K562 (cell line): Measurements from ENCODE around the gene PLAAT4. TPM values are rescaled to one million over a fixed set of nuclear protein-coding genes. Genes with fewer than 3 reads are reported as not detected.
A peak's percentile ranks its signal among the peaks of the same experiment; 100 is the strongest.

Experiments used
- C11orf30 ChIP-seq: fragments of 450-650 bp; IDR thresholded peaks from 2 replicates; pipeline ENCODE4 v1.6.1; 2016; ENCODE audit warnings: low read depth, mild to moderate bottlenecking
- GABPB1 ChIP-seq: sonication (generic); formaldehyde crosslinking; IDR thresholded peaks from 2 replicates; pipeline ENCODE4 v1.8.0; 2022; ENCODE audit warnings: mild to moderate bottlenecking, missing genetic modification reagents
- GTF2F1 ChIP-seq: IDR thresholded peaks from 2 replicates; pipeline ENCODE4 v1.6.1; 2011; ENCODE audit warnings: low read depth, low read length, improper control_type of control experiment
- HOXB6 ChIP-seq: fragments of 250-450 bp; sonication (Bioruptor Pico); IDR thresholded peaks from 2 replicates; pipeline ENCODE4 v1.5.1; 2022; ENCODE audit warnings: mild to moderate bottlenecking, borderline replicate concordance
- JUND ChIP-seq, 2 experiments: IDR thresholded peaks; 2 replicates in 1 of 2; 3 replicates in 1 of 2; pipeline ENCODE4 v1.6.1; 2011; ENCODE audit warnings: borderline replicate concordance in 2 of 2, low read depth in 2 of 2, low read length in 2 of 2, improper control_type of control experiment in 1 of 2, missing biosample characterization in 1 of 2, missing genetic modification characterization in 1 of 2, missing genetic modification reagents in 1 of 2
- LCOR ChIP-seq: sonication (generic); formaldehyde crosslinking; IDR thresholded peaks from 2 replicates; pipeline ENCODE4 v1.8.0; 2022; ENCODE audit warnings: mild to moderate bottlenecking, missing genetic modification reagents
- MXD1 ChIP-seq: fragments of 250-450 bp; sonication (Bioruptor Pico); IDR thresholded peaks from 2 replicates; pipeline ENCODE4 v1.8.0; 2021; ENCODE audit warnings: borderline replicate concordance, mild to moderate bottlenecking, moderate library complexity; ENCODE audit not compliant: poor library complexity, severe bottlenecking
- PURB ChIP-seq: sonication (generic); formaldehyde crosslinking; IDR thresholded peaks from 2 replicates; pipeline ENCODE4 v1.9.0; 2021; ENCODE audit warnings: low read depth, mild to moderate bottlenecking, missing genetic modification reagents
- RBBP5 ChIP-seq: fragments of 200-600 bp; sonication (generic); IDR thresholded peaks from 2 replicates; pipeline ENCODE4 v1.6.1; 2012; ENCODE audit warnings: borderline replicate concordance, mild to moderate bottlenecking, low read length, control low read depth, inconsistent platforms; ENCODE audit not compliant: insufficient read depth, poor library complexity, severe bottlenecking
- SREBF1 ChIP-seq: fragments of 150-350 bp; IDR thresholded peaks from 2 replicates; pipeline ENCODE4 v1.6.1; 2014; ENCODE audit warnings: antibody characterized with exemption, low read depth, low read length, borderline replicate concordance
- ZBTB26 ChIP-seq: fragments of 450-650 bp; formaldehyde crosslinking; IDR thresholded peaks from 2 replicates; pipeline ENCODE4 v1.4.0; 2022; ENCODE audit warnings: missing genetic modification characterization
- ZC3H4 ChIP-seq: sonication (generic); formaldehyde crosslinking; IDR thresholded peaks from 2 replicates; pipeline ENCODE4 v1.9.0; 2021; ENCODE audit warnings: missing genetic modification reagents, borderline replicate concordance
- ZZZ3 ChIP-seq: fragments of 450-650 bp; IDR thresholded peaks from 2 replicates; pipeline ENCODE4 v1.6.1; 2016; ENCODE audit warnings: antibody characterized with exemption, mild to moderate bottlenecking, moderate library complexity
- polyA plus RNA-seq, 8 experiments: library from polyadenylated mRNA; depleted of rRNA in 4 of 8; stranded (reverse) in 5 of 8; unstranded in 3 of 8; fragments of >200 nt; fragmentation: Nextera tagmentation in 2 of 8; fragmentation: Illumina TruSeq in 1 of 8; extraction: Ambion mirVana in 2 of 8; extraction: Trizol in 1 of 8; gene quantifications; 2 replicates each; pipeline versions ENCODE4 v1.2.1 to v1.2.3, GENCODE V29; 2011 to 2014; ENCODE audit warnings: inconsistent platforms in 1 of 8, missing spikeins in 1 of 8
- total RNA-seq, 7 experiments: library from RNA; depleted of rRNA in 6 of 7; stranded (reverse); fragments of >200 nt in 6 of 7; fragmentation: Illumina TruSeq in 2 of 7; extraction: Trizol in 2 of 7; gene quantifications; 2 replicates each; pipeline versions ENCODE4 v1.2.1 to v1.2.3, GENCODE V29; 2011 to 2021; ENCODE audit warnings: low replicate concordance in 1 of 7
- TF ChIP-seq, protein P1 (sequence below), 2 experiments: fragments of 450-650 bp; IDR thresholded peaks; 2 replicates each; pipeline ENCODE4 v1.6.1; 2016
- TF ChIP-seq, protein P2 (sequence below): fragments of 150-350 bp; conservative IDR thresholded peaks from 2 replicates; pipeline ENCODE4 v1.6.1; 2014; ENCODE audit warnings: low read length
- TF ChIP-seq, protein P3 (sequence below): fragments of 250-450 bp; sonication (Bioruptor Pico); IDR thresholded peaks from 2 replicates; pipeline ENCODE4 v1.8.0; 2021; ENCODE audit warnings: moderate library complexity, mild to moderate bottlenecking, inconsistent platforms

PLAAT4 gene
- total and polyA plus RNA-seq, 9 of the 15 experiments (the other 6 are each of a cell fraction or from before 2014, with no cell fraction given): 0.54 to 3.0 (median 1.3) TPM; not detected in 1

DNA sequence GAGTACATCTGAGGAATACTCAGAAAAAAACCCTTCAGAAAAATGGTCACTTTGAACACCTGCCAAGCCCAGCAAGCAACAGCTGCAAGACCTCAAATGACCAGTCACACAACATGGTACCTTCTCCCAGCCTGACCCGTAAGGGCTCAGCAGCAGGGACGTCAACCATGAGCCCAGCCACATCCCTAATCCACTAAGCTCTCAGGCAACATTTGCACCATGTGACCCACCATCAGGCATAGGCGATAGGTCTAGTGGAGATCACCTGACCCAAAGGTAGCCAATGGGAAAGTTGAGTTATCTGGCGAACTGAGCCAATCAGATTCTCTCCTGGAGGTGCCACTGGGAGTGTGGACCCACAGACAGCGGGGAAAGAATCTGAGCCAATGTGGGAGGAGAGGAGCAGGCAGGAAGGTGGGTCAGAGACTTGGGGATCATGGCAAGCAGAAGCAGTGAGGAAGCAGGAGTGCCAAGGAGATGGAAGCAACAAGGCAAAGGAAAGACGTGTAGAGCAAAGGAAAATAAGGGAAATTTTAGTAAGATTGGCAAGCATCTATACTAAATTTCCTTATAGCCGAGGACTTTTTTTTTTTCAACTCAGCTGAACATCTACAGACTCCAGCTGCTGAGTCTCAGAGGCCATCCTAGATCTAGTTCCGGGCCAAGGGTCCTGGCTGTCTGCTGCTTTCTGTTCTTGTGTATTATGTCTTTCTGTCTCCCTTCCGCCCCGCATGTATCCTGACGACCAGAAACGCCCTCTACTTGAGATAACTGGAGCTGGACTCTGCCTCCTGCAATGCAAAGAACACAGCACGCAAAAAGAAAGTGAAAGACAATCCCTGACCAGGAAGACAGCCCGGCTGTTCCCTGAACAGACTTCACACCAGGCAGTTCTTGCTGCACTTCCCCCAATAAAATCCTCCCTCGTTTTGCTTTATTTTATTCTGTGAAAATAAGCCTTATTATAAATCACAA is 37.6 kb downstream of the PLAAT4 start (continued):
- TF ChIP-seq, protein P1, sequence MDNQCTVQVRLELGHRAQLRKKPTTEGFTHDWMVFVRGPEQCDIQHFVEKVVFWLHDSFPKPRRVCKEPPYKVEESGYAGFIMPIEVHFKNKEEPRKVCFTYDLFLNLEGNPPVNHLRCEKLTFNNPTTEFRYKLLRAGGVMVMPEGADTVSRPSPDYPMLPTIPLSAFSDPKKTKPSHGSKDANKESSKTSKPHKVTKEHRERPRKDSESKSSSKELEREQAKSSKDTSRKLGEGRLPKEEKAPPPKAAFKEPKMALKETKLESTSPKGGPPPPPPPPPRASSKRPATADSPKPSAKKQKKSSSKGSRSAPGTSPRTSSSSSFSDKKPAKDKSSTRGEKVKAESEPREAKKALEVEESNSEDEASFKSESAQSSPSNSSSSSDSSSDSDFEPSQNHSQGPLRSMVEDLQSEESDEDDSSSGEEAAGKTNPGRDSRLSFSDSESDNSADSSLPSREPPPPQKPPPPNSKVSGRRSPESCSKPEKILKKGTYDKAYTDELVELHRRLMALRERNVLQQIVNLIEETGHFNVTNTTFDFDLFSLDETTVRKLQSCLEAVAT (IDR thresholded peaks at IDR 0.05): peak in 1 of 2 experiments; percentile 11; a peak in 1 of 4 replicates
- TF ChIP-seq ZZZ3 (no peak), RBBP5 (peak; percentile 37), JUND (IDR thresholded peaks at IDR 0.05; ENCODE audit: borderline replicate concordance, low read depth, low read length) (peak; percentile 54), JUND (tag; IDR thresholded peaks at IDR 0.05; ENCODE audit: borderline replicate concordance, low read depth, low read length) (no peak; the same call in 2 of the 3 replicates), SREBF1 (no peak), ZC3H4 (CRISPR knock-in tag) (no peak), PURB (CRISPR knock-in tag) (no peak), ZBTB26 (CRISPR knock-in tag) (no peak), GTF2F1 (no peak), HOXB6 (no peak), LCOR (no peak), GABPB1 (CRISPR knock-in tag) (peak; percentile 87), MXD1 (CRISPR knock-in tag) (no peak), C11orf30 (no peak)
- TF ChIP-seq, protein P2, sequence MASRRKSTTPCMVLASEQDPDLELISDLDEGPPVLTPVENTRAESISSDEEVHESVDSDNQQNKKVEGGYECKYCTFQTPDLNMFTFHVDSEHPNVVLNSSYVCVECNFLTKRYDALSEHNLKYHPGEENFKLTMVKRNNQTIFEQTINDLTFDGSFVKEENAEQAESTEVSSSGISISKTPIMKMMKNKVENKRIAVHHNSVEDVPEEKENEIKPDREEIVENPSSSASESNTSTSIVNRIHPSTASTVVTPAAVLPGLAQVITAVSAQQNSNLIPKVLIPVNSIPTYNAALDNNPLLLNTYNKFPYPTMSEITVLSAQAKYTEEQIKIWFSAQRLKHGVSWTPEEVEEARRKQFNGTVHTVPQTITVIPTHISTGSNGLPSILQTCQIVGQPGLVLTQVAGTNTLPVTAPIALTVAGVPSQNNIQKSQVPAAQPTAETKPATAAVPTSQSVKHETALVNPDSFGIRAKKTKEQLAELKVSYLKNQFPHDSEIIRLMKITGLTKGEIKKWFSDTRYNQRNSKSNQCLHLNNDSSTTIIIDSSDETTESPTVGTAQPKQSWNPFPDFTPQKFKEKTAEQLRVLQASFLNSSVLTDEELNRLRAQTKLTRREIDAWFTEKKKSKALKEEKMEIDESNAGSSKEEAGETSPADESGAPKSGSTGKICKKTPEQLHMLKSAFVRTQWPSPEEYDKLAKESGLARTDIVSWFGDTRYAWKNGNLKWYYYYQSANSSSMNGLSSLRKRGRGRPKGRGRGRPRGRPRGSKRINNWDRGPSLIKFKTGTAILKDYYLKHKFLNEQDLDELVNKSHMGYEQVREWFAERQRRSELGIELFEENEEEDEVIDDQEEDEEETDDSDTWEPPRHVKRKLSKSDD: 0 out of 2 replicates have a peak, but pooled peaks have one; percentile 44
- TF ChIP-seq, protein P3, sequence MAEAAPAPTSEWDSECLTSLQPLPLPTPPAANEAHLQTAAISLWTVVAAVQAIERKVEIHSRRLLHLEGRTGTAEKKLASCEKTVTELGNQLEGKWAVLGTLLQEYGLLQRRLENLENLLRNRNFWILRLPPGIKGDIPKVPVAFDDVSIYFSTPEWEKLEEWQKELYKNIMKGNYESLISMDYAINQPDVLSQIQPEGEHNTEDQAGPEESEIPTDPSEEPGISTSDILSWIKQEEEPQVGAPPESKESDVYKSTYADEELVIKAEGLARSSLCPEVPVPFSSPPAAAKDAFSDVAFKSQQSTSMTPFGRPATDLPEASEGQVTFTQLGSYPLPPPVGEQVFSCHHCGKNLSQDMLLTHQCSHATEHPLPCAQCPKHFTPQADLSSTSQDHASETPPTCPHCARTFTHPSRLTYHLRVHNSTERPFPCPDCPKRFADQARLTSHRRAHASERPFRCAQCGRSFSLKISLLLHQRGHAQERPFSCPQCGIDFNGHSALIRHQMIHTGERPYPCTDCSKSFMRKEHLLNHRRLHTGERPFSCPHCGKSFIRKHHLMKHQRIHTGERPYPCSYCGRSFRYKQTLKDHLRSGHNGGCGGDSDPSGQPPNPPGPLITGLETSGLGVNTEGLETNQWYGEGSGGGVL: no peak
